Fibroblast of upper back skin (primary cell): Measurements from ENCODE around the gene JAG2.

Source experiments
- DNase-seq: peaks from one replicate; pipeline ENCODE4 v3.0.0-alpha.2; 2013

JAG2 gene

DNA sequence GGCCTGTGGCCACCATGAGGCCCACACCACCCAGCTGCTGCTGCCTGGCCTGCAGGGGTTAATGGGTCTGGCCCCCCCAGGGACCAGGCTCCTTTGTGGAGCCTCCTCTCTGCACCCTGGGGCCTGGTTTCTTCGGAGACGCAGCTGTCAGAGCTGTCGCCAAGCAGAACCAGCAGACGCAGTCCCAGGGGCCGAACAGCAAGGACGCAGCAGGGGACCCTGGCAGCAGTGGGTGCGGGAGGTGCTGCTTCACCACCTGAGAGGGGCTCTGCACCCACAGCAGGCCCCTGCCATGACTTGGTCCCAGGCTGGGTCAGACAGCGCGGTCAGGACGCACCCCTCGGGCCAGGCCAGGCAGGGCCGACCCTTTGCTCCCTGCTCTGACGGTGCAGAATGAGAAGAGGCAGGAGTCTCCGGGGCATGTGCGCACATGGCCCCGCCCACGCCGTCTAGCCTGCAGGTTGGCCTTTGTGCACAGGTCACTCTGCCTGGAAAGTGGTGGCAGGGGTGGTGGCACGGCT, 30.5 kb downstream of the JAG2 start:
- DNase-seq, result no peak

GRCh38 chr14:105137481-105138020, 31.0 kb downstream of the JAG2 start:
- DNase-seq, result no peak

DNA sequence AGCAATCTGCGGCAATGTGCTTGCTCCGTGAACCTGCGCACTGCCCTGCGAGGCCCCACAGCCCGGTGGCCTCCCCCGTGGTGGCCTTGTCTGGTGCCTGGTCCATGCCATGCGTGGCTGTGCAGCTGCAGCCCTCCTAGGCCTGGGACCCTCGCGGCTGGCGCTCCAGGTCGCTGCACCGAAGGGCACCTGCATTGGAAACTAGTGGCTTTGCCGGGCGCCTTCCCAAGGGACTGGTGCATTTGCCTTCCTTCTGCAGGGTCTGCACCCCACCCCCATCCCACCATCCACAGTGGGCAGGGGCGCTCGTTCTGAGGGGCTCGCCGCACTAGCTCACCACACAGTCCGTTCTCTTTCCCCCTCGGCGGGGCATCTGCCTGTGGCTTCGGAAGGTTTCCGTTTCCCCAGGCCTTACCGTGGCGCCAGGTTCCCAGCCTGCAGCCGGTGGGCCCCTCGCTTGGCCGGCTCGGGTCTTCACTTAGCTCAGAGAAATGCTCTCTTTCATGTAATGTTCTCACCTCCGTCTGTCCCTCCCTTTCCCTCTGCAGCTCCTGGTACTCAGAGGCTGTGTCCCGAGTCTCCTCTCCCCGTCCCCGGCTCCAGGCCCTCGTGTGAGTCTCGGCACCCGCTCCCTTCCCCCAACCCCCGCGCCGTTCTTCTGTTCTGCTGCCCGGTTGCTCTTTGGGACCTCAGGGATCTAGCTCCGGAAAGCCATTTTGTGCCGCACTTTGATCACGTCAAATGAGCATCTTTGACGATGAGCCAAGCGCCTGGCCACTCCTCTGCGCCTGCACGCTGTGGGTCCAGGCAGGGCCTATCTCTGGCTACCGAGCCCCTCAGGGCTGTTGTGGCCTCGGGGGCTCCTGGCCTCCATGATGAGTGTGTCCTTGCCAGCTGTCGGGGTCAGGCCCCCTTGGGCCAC, 31.9 kb downstream of the JAG2 start:
- no peak for DNase-seq

DNA sequence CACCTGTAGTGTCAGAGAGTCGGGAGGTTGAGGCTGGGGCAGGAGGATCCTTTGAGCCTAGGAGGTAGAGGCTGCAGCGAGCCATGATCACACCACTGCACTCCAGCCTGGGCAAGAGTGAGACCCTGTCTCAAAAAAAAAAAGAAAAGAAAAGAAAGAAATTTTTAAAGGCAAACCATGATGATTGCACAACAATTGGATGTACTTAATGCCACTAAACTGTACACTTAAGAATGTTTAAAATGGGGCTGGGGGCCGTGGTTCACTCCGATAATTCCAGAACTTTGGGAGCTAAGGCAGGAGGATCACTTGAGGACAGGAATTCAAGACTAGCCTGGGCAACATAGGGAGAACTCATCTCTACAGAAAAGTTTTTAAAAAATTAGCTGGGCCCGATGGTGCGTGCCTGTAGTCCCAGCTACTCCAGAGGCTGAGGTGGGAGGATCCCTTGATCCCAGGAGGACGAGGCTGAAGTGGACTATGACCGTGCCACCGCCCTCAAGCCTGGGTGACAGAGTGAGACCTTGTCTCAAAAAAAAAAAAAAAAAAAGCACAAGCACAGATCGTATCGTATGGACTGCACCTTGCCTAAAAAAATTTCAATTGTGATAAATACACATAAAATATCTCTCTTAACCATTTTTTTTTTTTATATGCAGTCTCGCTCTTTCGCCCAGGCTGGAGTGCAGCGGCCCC, 32.7 kb downstream of the JAG2 start:
- DNase-seq, result no peak

- DNase-seq, result no peak
Measured at GRCh38 chr14:105132921-105133654, 35.5 kb downstream of the JAG2 start.

DNA sequence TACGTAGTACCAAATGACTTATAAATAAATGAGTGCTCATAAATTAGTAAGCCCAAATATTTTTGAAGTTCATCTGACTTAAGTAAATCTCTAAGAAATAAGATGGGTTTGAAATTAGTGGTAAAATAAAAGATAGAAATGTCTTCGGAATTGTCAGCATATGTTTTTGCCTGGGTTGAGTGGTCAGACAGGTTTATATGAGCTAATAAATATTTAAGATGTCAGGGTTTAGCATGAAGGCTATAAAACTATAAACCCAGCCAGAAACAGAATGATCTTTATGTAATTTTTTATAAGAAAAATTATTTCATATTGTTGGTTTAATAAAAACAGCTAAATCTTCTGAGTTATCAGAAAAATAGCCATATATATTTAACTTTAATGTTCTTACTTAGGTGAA, 37.3 kb downstream of the JAG2 start:
- no peak for DNase-seq

DNA sequence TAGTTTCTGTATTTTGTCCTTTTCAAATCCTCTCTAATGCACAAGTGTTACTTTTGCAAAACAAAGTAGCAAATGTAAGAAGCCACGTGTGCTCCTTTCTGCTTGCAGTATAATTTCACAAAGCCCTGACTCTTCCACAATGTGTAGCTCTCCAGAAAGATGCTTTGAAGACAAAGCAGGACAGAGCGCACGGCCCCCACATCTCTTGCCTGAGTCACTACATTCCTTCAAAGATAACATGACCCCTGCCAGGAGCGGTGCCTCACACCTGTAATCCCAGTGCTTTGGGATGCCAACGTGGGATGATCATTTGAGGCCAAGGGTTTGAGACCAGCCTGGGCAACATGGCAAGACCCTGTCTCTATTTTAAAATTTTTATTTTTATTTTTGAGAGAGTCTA, 40.5 kb downstream of the JAG2 start:
- no peak for DNase-seq

- DNase-seq, result no peak
Measured at GRCh38 chr14:105126981-105127329, 41.6 kb downstream of the JAG2 start.

- no peak for DNase-seq
Measured at GRCh38 chr14:105126126-105126980, 42.2 kb downstream of the JAG2 start.

DNA sequence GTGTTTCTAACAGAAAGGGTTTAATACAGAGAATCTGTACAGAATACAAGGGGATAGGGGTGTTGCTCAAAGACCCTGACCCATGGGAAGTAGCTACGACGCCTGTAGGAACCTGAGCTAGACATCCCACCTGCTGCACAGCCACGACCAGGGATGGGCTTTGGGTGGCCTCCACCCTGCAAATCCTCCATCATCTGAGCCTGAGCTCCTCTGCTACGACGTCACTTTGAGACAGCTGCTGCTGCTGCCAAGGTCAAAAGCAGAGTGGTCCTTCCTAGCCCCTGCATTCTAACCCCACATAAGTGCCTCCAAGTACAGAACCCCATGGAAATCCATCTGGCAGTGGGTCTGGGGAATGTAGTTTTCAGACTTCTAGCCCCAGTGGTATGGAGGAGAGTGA, 43.8 kb downstream of the JAG2 start:
- no peak for DNase-seq

DNA sequence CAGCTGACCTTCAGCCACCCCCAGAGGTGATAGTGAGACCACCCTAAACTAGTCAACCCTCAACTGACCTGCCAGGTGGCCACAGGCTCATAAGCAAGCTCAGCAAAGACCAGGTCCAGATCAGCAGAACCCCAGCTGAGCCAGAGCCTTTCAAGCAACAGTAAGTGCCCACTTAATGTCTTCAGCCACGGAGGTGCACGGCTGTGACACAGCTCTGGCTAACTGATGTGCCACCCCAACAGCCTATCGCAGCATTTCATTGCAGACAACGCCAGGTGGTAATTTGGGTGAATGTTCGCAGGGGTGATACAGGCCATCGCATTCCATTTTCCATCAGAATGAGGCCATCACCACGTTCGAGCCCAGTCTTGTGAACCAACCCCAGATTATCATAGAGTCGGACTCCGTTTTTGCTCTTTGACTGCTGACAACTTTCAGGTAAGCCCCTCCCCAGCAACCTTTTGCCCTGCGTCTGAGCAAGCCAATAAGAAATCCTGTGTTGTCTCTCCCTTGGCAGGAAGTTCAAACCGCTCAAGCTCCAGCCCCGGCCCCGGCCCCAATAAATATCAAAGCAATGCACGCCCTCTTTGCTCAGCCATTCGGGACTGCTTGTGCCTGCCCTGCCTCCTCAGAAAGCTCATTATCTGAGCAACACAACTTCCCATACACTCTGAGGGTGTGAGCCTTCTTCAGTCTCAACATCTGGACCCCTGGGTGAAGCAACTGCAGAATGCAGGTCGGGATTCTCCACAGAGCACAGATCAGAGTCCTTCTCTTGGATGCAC, 44.4 kb downstream of the JAG2 start:
- DNase-seq, result no peak

DNA sequence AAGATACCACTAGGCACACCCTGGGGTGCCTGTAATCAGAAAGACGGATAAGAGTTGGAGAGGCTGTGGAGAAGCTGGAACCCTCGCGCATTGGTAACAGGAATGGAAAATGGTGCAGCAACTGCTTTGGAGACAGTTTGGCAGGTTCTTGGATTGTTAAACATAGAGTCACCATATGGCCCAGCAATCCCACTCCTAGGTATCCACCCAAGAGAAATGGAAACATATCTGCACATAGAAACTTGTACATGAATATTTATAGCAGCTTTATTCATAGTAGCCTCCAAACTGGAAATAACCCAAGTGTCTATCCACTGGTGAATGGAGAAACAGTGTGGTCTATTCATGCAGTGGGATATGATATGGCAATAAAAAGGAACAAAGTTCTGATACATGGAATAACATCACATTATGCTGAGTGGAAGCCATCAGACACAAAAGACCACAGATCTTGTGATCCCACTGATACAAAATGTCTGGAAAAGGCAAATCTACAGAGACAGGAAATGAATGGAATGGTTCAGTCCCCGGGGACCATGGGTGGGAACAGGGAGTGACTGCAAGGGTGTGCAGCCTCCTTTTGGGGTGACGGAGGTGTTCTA, 45.4 kb downstream of the JAG2 start:
- no peak for DNase-seq

GRCh38 chr14:105120056-105120455, 48.5 kb downstream of the JAG2 start:
- DNase-seq, result no peak

- DNase-seq, result no peak
Measured at GRCh38 chr14:105119408-105120025, 49.1 kb downstream of the JAG2 start.

GRCh38 chr14:105118646-105119407, 49.7 kb downstream of the JAG2 start:
- no peak for DNase-seq

GRCh38 chr14:105117710-105118385, 50.7 kb downstream of the JAG2 start:
- no peak for DNase-seq

- DNase-seq, result no peak
Measured at GRCh38 chr14:105117257-105117646, 51.3 kb downstream of the JAG2 start.

- DNase-seq, result no peak
Measured at GRCh38 chr14:105116451-105117256, 51.9 kb downstream of the JAG2 start.
